HepG2 (cell line): ENCODE measurements around the gene SIVA1. TPM values are rescaled to one million over a fixed set of nuclear protein-coding genes. Genes with fewer than 3 reads are reported as not detected.

Source experiments
- FOXA3 ChIP-seq: IDR thresholded peaks from 2 replicates; pipeline ENCODE4 v1.6.1; 2016; ENCODE audit warnings: missing genetic modification reagents, missing compliant biosample characterization
- FOXP4 ChIP-seq: sonication (generic); formaldehyde crosslinking; IDR thresholded peaks from 2 replicates; pipeline ENCODE4 v1.4.0; 2020; ENCODE audit warnings: missing genetic modification reagents
- GZF1 ChIP-seq: sonication (generic); formaldehyde crosslinking; IDR thresholded peaks from 2 replicates; pipeline ENCODE4 v1.5.1; 2020; ENCODE audit warnings: mild to moderate bottlenecking, missing genetic modification reagents
- ISX ChIP-seq: sonication (generic); formaldehyde crosslinking; conservative IDR thresholded peaks from 2 replicates; pipeline ENCODE4 v1.5.0; 2020; ENCODE audit warnings: missing genetic modification reagents
- JUN ChIP-seq: sonication (generic); formaldehyde crosslinking; IDR thresholded peaks from 2 replicates; pipeline ENCODE4 v1.4.0; 2020; ENCODE audit warnings: mild to moderate bottlenecking, missing genetic modification reagents
- MAFK ChIP-seq, 2 experiments: IDR thresholded peaks in 1 of 2; conservative IDR thresholded peaks in 1 of 2; 2 replicates each; pipeline ENCODE4 v1.6.1; 2011; ENCODE audit warnings: improper control_type of control experiment in 2 of 2, low read length in 2 of 2
- NFE2 ChIP-seq: sonication (generic); formaldehyde crosslinking; IDR thresholded peaks from 2 replicates; pipeline ENCODE4 v1.4.0; 2020; ENCODE audit warnings: missing genetic modification reagents
- NFYB ChIP-seq: sonication (generic); formaldehyde crosslinking; IDR thresholded peaks from 2 replicates; pipeline ENCODE4 v1.4.0; 2020; ENCODE audit warnings: missing genetic modification reagents
- PRDM4 ChIP-seq: sonication (generic); formaldehyde crosslinking; IDR thresholded peaks from 2 replicates; pipeline ENCODE4 v1.9.0; 2021; ENCODE audit warnings: missing genetic modification reagents, borderline replicate concordance
- PRPF4 ChIP-seq: fragments of 200-400 bp; formaldehyde crosslinking; IDR thresholded peaks from 2 replicates; pipeline ENCODE4 v1.6.1; 2016; ENCODE audit warnings: low read length, low read depth; ENCODE audit not compliant: poor library complexity, severe bottlenecking
- RFXANK ChIP-seq: IDR thresholded peaks from 2 replicates; pipeline ENCODE4 v1.6.1; 2016
- RXRB ChIP-seq: IDR thresholded peaks from 2 replicates; pipeline ENCODE4 v1.6.1; 2016; ENCODE audit warnings: borderline replicate concordance, missing genetic modification reagents, missing compliant biosample characterization
- SMARCC2 ChIP-seq: fragments of 450-650 bp; IDR thresholded peaks from 2 replicates; pipeline ENCODE4 v1.6.1; 2017; ENCODE audit warnings: antibody characterized with exemption, mild to moderate bottlenecking
- SMYD3 ChIP-seq: sonication (generic); formaldehyde crosslinking; IDR thresholded peaks from 2 replicates; pipeline ENCODE4 v1.8.1; 2023; ENCODE audit warnings: mild to moderate bottlenecking, missing genetic modification reagents
- SRSF9 ChIP-seq: fragments of 200-400 bp; formaldehyde crosslinking; IDR thresholded peaks from 2 replicates; pipeline ENCODE4 v1.6.1; 2018; ENCODE audit warnings: borderline replicate concordance, mild to moderate bottlenecking, low read depth, low read length; ENCODE audit not compliant: insufficient read depth, poor library complexity, severe bottlenecking
- THAP9 ChIP-seq: sonication (generic); formaldehyde crosslinking; IDR thresholded peaks from 2 replicates; pipeline ENCODE4; 2020; ENCODE audit warnings: missing genetic modification reagents, mild to moderate bottlenecking, borderline replicate concordance
- ZBTB14 ChIP-seq: sonication (generic); formaldehyde crosslinking; IDR thresholded peaks from 2 replicates; pipeline ENCODE4 v1.4.0; 2020; ENCODE audit warnings: missing genetic modification reagents
- ZC3H4 ChIP-seq: sonication (generic); formaldehyde crosslinking; IDR thresholded peaks from 2 replicates; pipeline ENCODE4 v1.4.0; 2020; ENCODE audit warnings: missing genetic modification reagents, borderline replicate concordance
- ZFX ChIP-seq: sonication (generic); formaldehyde crosslinking; IDR thresholded peaks from 2 replicates; pipeline ENCODE4 v1.4.0; 2020; ENCODE audit warnings: mild to moderate bottlenecking, low read depth, missing genetic modification reagents, moderate library complexity
- ZNF296 ChIP-seq: sonication (generic); formaldehyde crosslinking; conservative IDR thresholded peaks from 2 replicates; pipeline ENCODE4 v1.5.0; 2020; ENCODE audit warnings: mild to moderate bottlenecking, missing genetic modification reagents
- ZNF331 ChIP-seq: sonication (generic); formaldehyde crosslinking; IDR thresholded peaks from 2 replicates; pipeline ENCODE4 v1.4.0; 2020; ENCODE audit warnings: missing genetic modification reagents
- ZNF570 ChIP-seq: sonication (generic); formaldehyde crosslinking; IDR thresholded peaks from 2 replicates; pipeline ENCODE4 v1.4.0; 2020; ENCODE audit warnings: mild to moderate bottlenecking, missing genetic modification reagents, borderline replicate concordance
- ZSCAN12 ChIP-seq: sonication (generic); formaldehyde crosslinking; IDR thresholded peaks from 2 replicates; pipeline ENCODE4 v1.9.0; 2021; ENCODE audit warnings: mild to moderate bottlenecking, missing genetic modification reagents
- polyA plus RNA-seq, 8 experiments: library from polyadenylated mRNA; depleted of rRNA in 3 of 8; stranded (reverse) in 7 of 8; unstranded in 1 of 8; fragments of >200 nt; fragmentation: Illumina TruSeq in 4 of 8; extraction: Trizol in 4 of 8; gene quantifications; 2 replicates each; pipeline versions ENCODE4 v1.2.1 to v1.2.3, GENCODE V29; 2011 to 2016; ENCODE audit warnings: low read depth in 4 of 8, missing spikeins in 1 of 8, mixed read lengths in 1 of 8; ENCODE audit not compliant: insufficient read depth in 1 of 8
- total RNA-seq, 5 experiments: library from RNA; depleted of rRNA; stranded (reverse); fragments of >200 nt; fragmentation: Illumina TruSeq; extraction: Trizol; gene quantifications; 2 replicates each; pipeline ENCODE4 v1.2.3, GENCODE V29; 2016; ENCODE audit warnings: low read depth in 1 of 5

SIVA1 gene
- total and polyA plus RNA-seq, 2 of the 13 experiments (the other 11 are each of a cell fraction or from before 2014, with no cell fraction given), result 123 to 186 TPM

GRCh38 chr14:104749111-104749649 is 3.8 kb upstream of the SIVA1 start (continued):
- TF ChIP-seq PRDM4 (CRISPR knock-in tag) (no peak), MAFK (conservative IDR thresholded peaks at IDR 0.05 in 1 of 2, IDR thresholded peaks at IDR 0.05 in 1 of 2; ENCODE audit: low read length in 2 of 2) (no peak), JUN (CRISPR knock-in tag) (0 out of 2 replicates have a peak, but pooled peaks have one; percentile 50), ZNF331 (peak; percentile 43; the same call in 1 of the 2 replicates), NFYB (CRISPR knock-in tag) (no peak), ZBTB14 (CRISPR knock-in tag) (no peak), ZNF570 (CRISPR knock-in tag) (no peak), RFXANK (CRISPR knock-in tag) (no peak), SMYD3 (CRISPR knock-in tag) (no peak), ZC3H4 (CRISPR knock-in tag) (no peak), GZF1 (no peak), ISX (CRISPR knock-in tag) (no peak), SRSF9 (no peak), FOXP4 (CRISPR knock-in tag) (peak; percentile 35), SMARCC2 (no peak), FOXA3 (peak; percentile 40; the same call in 1 of the 2 replicates), ZSCAN12 (no peak), THAP9 (CRISPR knock-in tag) (no peak), ZNF296 (CRISPR knock-in tag) (no peak), NFE2 (no peak), RXRB (no peak; the same call in 1 of the 2 replicates), ZFX (CRISPR knock-in tag) (peak; percentile 80), PRPF4 (no peak)
